ENCODE data around the gene SLC6A19.

GRCh38 chr5:1226839-1227581 lies 25.6 kb downstream of the SLC6A19 start:
- no peak for TF ChIP-seq CTCF (IDR thresholded peaks at IDR 0.05)
- no peak for TF ChIP-seq POLR2A (IDR thresholded peaks at IDR 0.05)
- no peak for TF ChIP-seq EP300 (IDR thresholded peaks at IDR 0.05)

Data from tibial nerve (tissue), 4 donors.